ENCODE results near the gene PTPRM.
A peak's percentile ranks its signal among the peaks of the same experiment; 100 is the strongest.

The PTPRM gene

DNA sequence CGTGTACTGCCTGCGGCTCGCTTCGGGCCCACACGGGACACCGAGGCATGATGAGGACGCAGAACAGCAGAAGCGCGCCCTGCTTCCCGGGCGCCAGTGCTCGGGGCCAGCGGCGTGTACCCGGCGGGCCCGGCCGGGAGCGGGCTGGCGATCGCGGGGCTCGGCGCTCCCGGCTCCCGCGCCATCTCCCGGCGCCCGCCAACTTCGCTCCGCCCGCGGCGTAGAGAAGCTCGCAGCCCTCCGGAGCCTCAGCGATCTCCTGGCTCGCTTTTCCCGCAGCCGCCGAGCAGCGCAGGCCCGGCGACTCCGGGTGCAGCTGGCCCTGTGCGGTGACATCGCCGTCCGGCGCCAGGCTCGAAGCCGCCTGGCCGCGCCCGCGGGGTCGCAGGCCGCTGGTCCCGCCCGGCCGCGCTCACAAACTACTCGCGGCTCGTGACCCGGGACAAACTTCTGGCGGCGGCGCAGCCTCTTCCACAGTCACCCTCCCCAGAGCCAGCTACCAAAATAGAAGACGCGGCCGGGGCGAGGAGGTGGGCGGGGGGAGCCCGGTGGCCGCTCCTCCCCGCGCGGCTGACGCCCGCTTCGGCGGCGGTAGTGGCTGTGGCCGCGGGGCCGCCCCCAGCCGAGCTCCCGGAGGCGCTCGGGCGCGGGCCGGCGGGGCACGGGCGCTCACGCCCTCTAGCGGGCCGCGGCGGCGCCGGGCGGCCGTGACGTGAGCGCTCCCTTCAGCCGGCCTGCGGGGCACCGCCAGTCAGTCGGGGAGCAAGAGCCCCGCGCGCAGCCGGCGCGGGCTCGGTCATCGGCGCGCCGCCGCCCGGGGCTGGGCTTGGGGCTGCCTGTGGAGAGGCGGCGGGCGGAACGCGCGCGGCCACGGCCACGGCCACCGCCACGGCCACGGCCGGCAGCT is at the start of gene PTPRM:
PTPRM (plus strand) TSS at position 750 of the 907 bp plus-strand sequence. CDS start 503 bp downstream, outside the sequence.
- DNase-seq: peak; percentile 88 to 97 (median 96)

GRCh38 chr18:7517852-7518251 is 49.3 kb upstream of the PTPRM start:
- DNase-seq: no peak

- DNase-seq: no peak
These were observed 46.8 kb upstream of the PTPRM start for GRCh38 chr18:7520200-7520785.

DNA sequence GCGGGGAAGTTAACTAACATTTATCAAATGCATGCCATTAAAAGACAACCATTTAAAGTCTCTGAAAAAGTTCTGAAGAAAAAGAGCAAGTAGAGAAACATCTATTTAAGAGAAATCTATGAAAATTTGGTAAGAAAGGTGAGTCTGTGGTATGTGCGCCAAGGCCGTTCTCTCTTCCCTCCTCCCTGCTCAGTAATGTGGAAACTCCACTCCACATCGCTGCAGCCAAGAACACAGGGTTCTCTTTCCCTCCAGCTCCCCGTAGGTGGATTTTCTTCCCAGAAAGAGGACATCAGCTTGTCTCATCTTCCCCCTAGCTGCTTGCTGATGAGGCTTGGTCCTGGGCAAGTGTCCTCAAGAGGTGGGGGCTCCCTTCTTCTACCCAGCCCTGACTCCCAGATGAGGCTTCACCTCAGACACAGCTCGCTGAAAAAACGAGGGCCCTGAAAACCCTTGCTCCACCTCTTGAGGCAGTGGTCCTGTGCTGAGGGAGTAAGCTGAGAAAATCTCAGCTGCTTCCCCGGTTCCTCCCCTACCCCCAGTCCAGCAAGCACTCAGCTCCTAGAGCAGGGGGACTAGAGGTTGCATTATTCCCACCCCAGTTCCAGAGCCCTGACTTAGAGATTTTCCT is 45.8 kb upstream of the PTPRM start:
- DNase-seq: no peak

DNA sequence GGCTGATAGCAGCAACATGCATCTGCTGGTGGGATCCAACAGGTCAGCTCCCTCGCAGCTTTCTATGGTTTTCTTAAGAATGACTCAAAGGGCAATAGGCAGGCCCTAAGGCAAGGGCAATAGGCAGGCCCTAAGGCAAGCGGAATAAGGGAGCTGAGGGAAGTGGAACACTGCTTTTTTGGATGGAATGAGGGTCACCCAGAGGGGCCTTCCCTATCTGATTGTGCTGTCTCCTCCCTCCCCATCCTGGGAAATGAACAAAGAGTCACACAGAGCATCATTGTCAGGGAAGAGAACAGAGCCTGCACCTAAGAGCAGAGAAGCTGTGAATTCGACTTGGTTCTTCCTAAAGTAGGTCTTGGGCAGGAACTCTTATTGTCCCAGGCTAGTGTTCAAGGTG is 43.3 kb upstream of the PTPRM start:
- DNase-seq: no peak

DNA sequence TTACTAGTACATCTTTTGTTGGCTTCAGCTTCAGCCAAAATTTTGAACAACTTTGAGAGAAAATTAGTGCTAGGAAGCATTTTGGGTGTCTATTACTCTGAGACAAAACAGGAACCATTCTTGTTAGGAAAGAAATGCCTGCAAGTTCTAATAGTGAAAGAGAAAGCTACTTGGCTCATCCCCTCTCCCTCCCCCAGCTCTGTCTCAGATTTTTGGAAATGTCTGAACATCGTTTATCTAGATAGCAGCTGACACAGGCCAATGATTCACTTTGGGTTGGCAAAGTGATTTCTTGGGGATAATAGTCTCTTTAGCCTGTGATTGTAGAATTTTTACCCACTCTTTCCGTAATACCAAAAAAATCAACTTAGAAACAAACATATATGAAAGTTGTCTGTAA is 42.3 kb upstream of the PTPRM start:
- peak in 2 of 3 donors; percentile 13 to 19 for DNase-seq

GRCh38 chr18:7532942-7533341 is 34.2 kb upstream of the PTPRM start:
- DNase-seq: no peak

DNA sequence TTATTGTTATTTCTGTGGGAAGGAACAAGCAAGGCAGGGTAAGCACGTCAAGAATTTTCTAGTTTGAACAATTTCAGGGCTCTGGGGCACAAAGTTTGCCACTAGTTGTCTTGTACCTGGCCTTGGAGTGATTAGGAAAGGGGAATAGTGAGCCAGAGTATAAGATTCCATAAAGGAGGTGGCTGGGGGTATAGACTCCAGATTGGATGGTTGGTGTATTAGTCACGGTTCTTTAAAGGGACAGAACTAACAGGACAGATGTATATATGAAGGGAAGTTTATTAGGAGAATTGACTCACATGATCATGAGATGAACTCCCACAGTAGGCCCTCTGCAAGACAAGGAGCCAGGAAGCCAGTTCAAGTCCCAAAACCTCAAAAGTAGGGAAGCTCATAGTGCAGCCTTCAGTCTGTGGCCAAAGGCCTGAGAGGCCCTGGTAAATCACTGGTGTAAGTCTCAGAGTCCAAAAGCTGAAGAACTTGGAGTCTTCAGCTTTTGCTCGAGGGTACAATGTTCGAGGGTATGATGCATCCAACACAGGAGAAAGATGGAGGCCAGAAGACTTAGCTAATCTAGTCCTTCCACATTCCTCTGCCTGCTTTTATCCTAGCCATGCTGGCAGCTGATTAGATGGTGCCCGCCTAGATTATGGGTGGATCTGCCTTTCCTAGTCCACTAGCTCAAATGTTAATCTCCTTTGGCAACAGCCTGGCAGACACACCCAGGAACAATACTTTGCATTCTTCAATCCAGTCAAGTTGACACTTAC is 31.5 kb upstream of the PTPRM start:
- DNase-seq: no peak

GRCh38 chr18:7537145-7537544 is 30.0 kb upstream of the PTPRM start:
- no peak for DNase-seq

- DNase-seq: no peak
These were observed 25.3 kb upstream of the PTPRM start for GRCh38 chr18:7541835-7542234.

DNA sequence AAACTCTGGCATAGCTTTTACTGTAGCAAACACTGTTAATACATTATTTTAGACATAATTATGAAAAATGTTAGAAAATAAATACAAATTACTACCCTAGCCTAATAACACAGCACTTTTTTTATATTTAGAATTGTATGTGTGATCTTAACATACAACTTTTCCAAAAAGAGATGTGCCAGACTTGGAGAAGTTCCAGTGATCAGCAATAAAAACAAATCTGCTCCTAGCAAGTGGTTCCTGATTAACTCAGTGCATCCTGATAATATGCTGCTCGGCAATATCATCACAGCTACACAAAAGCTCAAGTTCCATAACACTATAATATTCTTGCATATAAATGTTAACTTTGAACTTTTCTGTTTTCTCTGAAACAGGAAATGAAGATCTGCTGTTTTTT is 22.4 kb upstream of the PTPRM start:
- no peak for DNase-seq

- peak; percentile 24 to 62 (median 25) for DNase-seq
These were observed 21.4 kb upstream of the PTPRM start for GRCh38 chr18:7545734-7546133.

GRCh38 chr18:7548221-7548620 is 18.9 kb upstream of the PTPRM start:
- no peak for DNase-seq

- DNase-seq: no peak
These were observed 18.4 kb upstream of the PTPRM start for GRCh38 chr18:7548721-7549120.

GRCh38 chr18:7557973-7558372 is 9.1 kb upstream of the PTPRM start:
- no peak for DNase-seq

DNA sequence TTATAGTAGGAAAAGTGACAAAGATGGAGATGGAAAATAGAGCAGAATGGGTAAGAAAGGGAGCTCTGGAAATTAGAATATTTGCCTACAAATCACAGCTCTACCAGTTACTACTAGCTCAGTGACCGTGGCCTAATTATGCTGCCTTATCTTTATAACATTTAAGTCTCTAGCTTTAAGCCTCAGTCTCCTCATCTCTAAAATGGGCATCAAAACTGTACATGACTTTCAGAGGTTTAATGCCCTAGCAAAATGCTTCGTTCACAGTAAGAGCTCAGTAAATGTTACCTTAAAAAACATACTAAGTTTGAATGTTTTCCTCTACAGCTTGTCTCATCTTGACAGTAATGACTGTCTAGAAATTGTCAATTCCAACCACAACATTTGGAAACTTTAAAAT is 8.3 kb upstream of the PTPRM start:
- no peak for DNase-seq

- no peak for DNase-seq
These were observed 7.3 kb upstream of the PTPRM start for GRCh38 chr18:7559709-7560319.

DNA sequence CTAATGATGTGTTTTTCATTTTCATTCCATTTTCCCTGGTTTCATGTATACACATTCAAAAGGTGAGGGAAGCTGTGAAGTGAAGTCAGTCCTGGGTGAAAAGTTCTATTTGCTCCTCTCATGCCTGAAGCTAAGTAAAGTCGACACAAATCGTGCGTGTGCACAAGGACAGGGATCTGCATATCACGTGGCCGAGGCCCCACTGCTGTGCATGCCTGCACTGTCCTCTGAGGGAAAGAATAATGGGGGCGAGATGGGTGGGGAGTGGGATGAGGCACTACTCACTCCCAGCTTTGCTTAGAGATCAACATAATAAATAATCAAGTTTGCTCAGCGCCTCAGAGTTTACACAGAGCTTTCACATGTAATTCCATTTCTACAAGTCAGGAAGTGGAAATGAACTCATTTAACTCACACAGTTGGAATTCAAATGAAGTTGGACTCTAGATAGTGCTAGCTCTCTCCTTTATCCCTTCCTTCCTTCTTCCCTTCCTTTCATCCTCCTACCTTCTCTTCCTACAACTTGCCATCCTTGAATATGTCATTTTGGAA is 5.1 kb upstream of the PTPRM start:
- DNase-seq: no peak

- DNase-seq: peak in 2 of 3 donors; percentile 20 to 31
These were observed 4.6 kb upstream of the PTPRM start for GRCh38 chr18:7562491-7562890.

- DNase-seq: no peak
These were observed 1.4 kb upstream of the PTPRM start for GRCh38 chr18:7565677-7566076.

- DNase-seq: no peak
These were observed 911 bp upstream of the PTPRM start for GRCh38 chr18:7566244-7566566.
